Adrenal gland (tissue), 19 donors: Measurements from ENCODE around the gene TOR2A. TPM values are rescaled to one million over a fixed set of nuclear protein-coding genes. Genes with fewer than 3 reads are reported as not detected.
"Not testable (repeated sequence)": the region's sequence is repeated elsewhere in the genome, so short reads cannot be mapped to it uniquely, and the experiment has no call there.

Experiments
- DNase-seq, 7 donors: peaks; one replicate each; pipeline ENCODE4 v3.0.0-alpha.2; 2019 to 2020
- H3K27ac ChIP-seq, 5 donors: fragments of 200-600 bp; sonication (generic) in 4 of 5; 1 replicate in 3 of 5; 2 replicates in 2 of 5; pipeline versions ENCODE4 v1.5.1 to v1.8.0; 2016 to 2020; ENCODE audit warnings: mild to moderate bottlenecking in 1 of 5
- H3K27me3 ChIP-seq: fragments of 200-600 bp; 2 replicates; pipeline ENCODE4 v1.8.0; 2021
- H3K36me3 ChIP-seq, 2 donors: fragments of 200-600 bp; replicated peaks in 1 of 2; 1 replicate in 1 of 2; 2 replicates in 1 of 2; pipeline versions ENCODE4 v1.5.1 to v1.8.0; 2018 to 2022
- H3K4me1 ChIP-seq, 2 donors: fragments of 200-600 bp; replicated peaks in 1 of 2; 1 replicate in 1 of 2; 2 replicates in 1 of 2; pipeline versions ENCODE4 v1.5.1 to v1.8.0; 2018 to 2021
- H3K4me3 ChIP-seq, 4 donors: fragments of 200-600 bp; sonication (generic) in 3 of 4; one replicate each; pipeline ENCODE4 v1.5.1; 2016 to 2018
- H3K9me3 ChIP-seq, 3 donors: fragments of 200-600 bp; sonication (generic) in 1 of 3; replicated peaks in 1 of 3; 1 replicate in 2 of 3; 2 replicates in 1 of 3; pipeline versions ENCODE4 v1.5.1 to v1.8.0; 2016 to 2021
- POLR2A ChIP-seq, 2 donors: fragments of 450-650 bp; IDR thresholded peaks; one replicate each; pipeline ENCODE4 v1.6.1; 2017; ENCODE audit warnings: antibody characterized with exemption in 2 of 2, mild to moderate bottlenecking in 2 of 2, moderate library complexity in 1 of 2
- WGBS, 4 donors: extraction: QIAGEN DNeasy Blood & Tissue Kit in 2 of 4; methylation state at CpG; one replicate each; pipeline versions ENCODE4 v1.1.5 to v1.1.7; 2013 to 2017; 5-methylcytosine and 5-hydroxymethylcytosine counted together
- intact Hi-C, 2 donors: fragments of 100-400 bp; cut with DNase I; formaldehyde crosslinking; loops; one replicate each; pipeline versions ENCODE4 v1.14.1 to v1.15.0; 2022 to 2023
- long read RNA-seq, 10 donors: library from polyadenylated mRNA in 3 of 10; unstranded in 2 of 10; stranded (forward) in 1 of 10; transcript quantifications; one replicate each; pipeline ENCODE4 v2.0.0 and lab custom pipeline, GENCODE V29; 2021 to 2026
- polyA plus RNA-seq, 3 donors: library from polyadenylated mRNA; stranded (reverse); fragments of 200-250 nt in 2 of 3; fragments of 350-450 nt in 1 of 3; fragmentation: Illumina TruSeq in 1 of 3; extraction: RNeasy Lipid Tissue Mini Kit (QIAGEN cat#74804) in 1 of 3; gene quantifications; one replicate each; pipeline ENCODE4 v1.2.3, GENCODE V29; 2013 to 2014
- total RNA-seq, 9 donors: library from RNA; depleted of rRNA in 4 of 9; stranded (reverse); fragments of >200 nt in 4 of 9; fragments of 120-200 nt in 1 of 9; fragmentation: NEBNext Ultra II Directional in 1 of 9; extraction: Animal tissue kit (Norgen Biotek cat#: 25700) in 1 of 9; gene quantifications; one replicate each; pipeline versions ENCODE4 v1.1.0 to v1.2.4, GENCODE V29; 2013 to 2023
- TF ChIP-seq, protein P1 (sequence below), 6 experiments: fragments of 450-650 bp in 4 of 6; fragments of 200-600 bp in 2 of 6; sonication (generic) in 1 of 6; IDR thresholded peaks; 1 replicate in 5 of 6; 2 replicates in 1 of 6; pipeline versions ENCODE4 v1.5.1 to v1.8.0; 2016 to 2021; ENCODE audit warnings: antibody characterized with exemption in 6 of 6, mild to moderate bottlenecking in 2 of 6, moderate library complexity in 1 of 6
- donor health status: healthy with polysubstance abuse.
- donor health status: Bipolar disorder and iron deficiency.
- donor health status: DM: yes; HTN: yes; CAD: no.
- donor health status: DM: no; HTN: no; CAD: no.
- donor health status: DM: no; HTN: no; CAD: no.
- donor health status: DM: yes; HTN: yes; CAD: no.

Gene TOR2A
- total RNA-seq, result 10 to 100 TPM; 10.8 to 30.6 (median 17.9) TPM
- polyA plus RNA-seq, result 10 to 100 TPM in 2 of 3 donors, 1 to 10 TPM in 1; 4.3 to 16.9 (median 14.6) TPM
- long read RNA-seq, donor 1, transcript TOR2A-203 (5 exons, 1,523 nt), result major isoform, 15 of 18 reads
- long read RNA-seq, donor 1, partial matches to known transcripts, result 0 of 18 reads
- long read RNA-seq, donor 1, other reads (novel, unspliced or antisense), result 0 of 18 reads
- long read RNA-seq, donor 2, partial matches to known transcripts, result 82 of 109 reads
- long read RNA-seq, donor 2, other reads (novel, unspliced or antisense), result 22 of 109 reads
- long read RNA-seq, donor 3, partial matches to known transcripts, result 0 of 5 reads
- long read RNA-seq, donor 3, other reads (novel, unspliced or antisense), result 0 of 5 reads
- long read RNA-seq, donor 4, transcript TOR2A-203 (5 exons, 1,523 nt), result major isoform, 13 of 17 reads
- long read RNA-seq, donor 4, partial matches to known transcripts, result 0 of 17 reads
- long read RNA-seq, donor 4, other reads (novel, unspliced or antisense), result 1 of 17 reads
- long read RNA-seq, donor 5, transcript TOR2A-203 (5 exons, 1,523 nt), result major isoform, 19 of 33 reads
- long read RNA-seq, donor 5, partial matches to known transcripts, result 4 of 33 reads
- long read RNA-seq, donor 5, other reads (novel, unspliced or antisense), result 5 of 33 reads
- long read RNA-seq, donor 6, transcript TOR2A-203 (5 exons, 1,523 nt), result major isoform, 6 of 8 reads
- long read RNA-seq, donor 6, partial matches to known transcripts, result 0 of 8 reads
- long read RNA-seq, donor 6, other reads (novel, unspliced or antisense), result 1 of 8 reads
- long read RNA-seq, donor 7, partial matches to known transcripts, result 0 of 6 reads
- long read RNA-seq, donor 7, other reads (novel, unspliced or antisense), result 0 of 6 reads
- long read RNA-seq, donor 8, transcript TOR2A-203 (5 exons, 1,523 nt), result major isoform, 10 of 15 reads
- long read RNA-seq, donor 8, partial matches to known transcripts, result 0 of 15 reads
- long read RNA-seq, donor 8, other reads (novel, unspliced or antisense), result 0 of 15 reads
- long read RNA-seq, donor 9, partial matches to known transcripts, result 0 of 7 reads
- long read RNA-seq, donor 9, other reads (novel, unspliced or antisense), result 0 of 7 reads
- long read RNA-seq, donor 10, partial matches to known transcripts, result 0 of 5 reads
- long read RNA-seq, donor 10, other reads (novel, unspliced or antisense), result 0 of 5 reads

- WGBS, 4 donors, result 0 to 1% (median 0%) methylated on average over 11 to 76 of the region's 76 CpGs
- H3K4me1 ChIP-seq, result peaks cover 6 to 13% of the 10 kb centered on the region in 2 donors
- intact Hi-C loops, result loop anchor here (2.0 to 10.0 kb wide), 5 partner anchors 143 to 230 kb away; no protein-coding TSS in a partner anchor
- DNase-seq, result peak; percentile 97 to 99 (median 98)
- H3K27ac ChIP-seq, result peak within 1 kb of the TSS; percentile 71 to 95 (median 89)
- TF ChIP-seq, protein P1, sequence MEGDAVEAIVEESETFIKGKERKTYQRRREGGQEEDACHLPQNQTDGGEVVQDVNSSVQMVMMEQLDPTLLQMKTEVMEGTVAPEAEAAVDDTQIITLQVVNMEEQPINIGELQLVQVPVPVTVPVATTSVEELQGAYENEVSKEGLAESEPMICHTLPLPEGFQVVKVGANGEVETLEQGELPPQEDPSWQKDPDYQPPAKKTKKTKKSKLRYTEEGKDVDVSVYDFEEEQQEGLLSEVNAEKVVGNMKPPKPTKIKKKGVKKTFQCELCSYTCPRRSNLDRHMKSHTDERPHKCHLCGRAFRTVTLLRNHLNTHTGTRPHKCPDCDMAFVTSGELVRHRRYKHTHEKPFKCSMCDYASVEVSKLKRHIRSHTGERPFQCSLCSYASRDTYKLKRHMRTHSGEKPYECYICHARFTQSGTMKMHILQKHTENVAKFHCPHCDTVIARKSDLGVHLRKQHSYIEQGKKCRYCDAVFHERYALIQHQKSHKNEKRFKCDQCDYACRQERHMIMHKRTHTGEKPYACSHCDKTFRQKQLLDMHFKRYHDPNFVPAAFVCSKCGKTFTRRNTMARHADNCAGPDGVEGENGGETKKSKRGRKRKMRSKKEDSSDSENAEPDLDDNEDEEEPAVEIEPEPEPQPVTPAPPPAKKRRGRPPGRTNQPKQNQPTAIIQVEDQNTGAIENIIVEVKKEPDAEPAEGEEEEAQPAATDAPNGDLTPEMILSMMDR (IDR thresholded peaks at IDR 0.05), result peak; percentile 92 to 99 (median 98)
- peak; percentile 88 to 94 for TF ChIP-seq POLR2A (IDR thresholded peaks at IDR 0.05)
- H3K4me3 ChIP-seq, result peak within 1 kb of the TSS; percentile 18 to 82 (median 54)
- H3K36me3 ChIP-seq, result peaks cover 0 to 20% of the 10 kb centered on the region in 2 donors
- H3K27me3 ChIP-seq, result no peaks in the 10 kb centered on the region
- no peaks in the 10 kb centered on the region for H3K9me3 ChIP-seq
Observed at GRCh38 chr9:127734747-127735529, at the start of gene TOR2A. Gene TOR2A (minus strand): TSS chr9:127735294. CDS start chr9:127735270, 24 bp downstream.

DNA sequence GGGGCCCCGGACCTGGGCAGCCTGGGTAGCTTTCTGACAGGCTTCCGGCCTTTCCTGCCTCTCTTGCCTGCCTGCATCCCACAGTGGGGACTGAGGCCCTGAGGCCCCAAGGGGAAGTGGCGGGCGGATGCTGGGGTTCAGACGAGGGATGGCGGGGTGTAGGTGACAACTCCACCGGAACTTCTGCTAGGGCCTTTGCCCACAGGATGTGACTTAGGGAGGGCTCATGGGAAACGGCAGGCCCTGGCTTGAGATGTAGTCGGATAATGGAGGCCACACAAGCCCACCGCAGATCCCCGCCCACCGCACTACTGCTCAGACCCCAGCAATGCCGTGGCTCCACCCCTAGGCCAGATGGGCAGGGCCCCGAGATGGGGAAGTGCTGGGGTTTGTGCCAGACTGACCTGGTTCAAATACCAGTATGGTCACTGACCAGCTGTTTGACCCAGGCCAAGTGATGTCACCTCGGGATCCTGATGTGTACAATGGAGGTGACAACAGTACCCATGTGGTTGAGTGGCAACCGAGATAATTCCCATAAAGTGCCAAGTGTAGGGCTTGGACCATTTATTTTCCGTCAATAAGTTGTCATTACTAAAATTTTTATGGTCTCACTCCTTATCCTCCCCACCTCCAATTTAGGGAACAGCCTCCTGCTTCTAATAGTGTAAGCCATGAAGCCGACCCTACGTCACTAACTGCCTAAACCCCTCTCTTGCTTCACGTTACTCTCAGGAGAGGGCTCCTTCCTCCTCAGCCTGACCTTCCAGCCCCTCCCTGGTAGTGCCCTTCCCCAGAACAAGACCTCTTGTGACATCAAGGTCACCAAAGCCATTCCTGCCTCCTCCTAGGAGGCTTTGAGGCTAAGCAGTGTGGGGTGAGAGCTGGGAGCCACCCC, 48.3 kb upstream of the TOR2A start:
- 57 to 72% (median 67%) methylated on average over 13 to 20 of the region's 20 CpGs for WGBS, 4 donors
- no peaks in the 10 kb centered on the region for H3K27me3 ChIP-seq
- H3K4me1 ChIP-seq, result peaks cover 5 to 24% of the 10 kb centered on the region in 2 donors
- intact Hi-C loops, result loop anchor here (5.0 kb wide), 1 partner anchor 41 kb away; no protein-coding TSS in a partner anchor
- no peaks in the 10 kb centered on the region for H3K9me3 ChIP-seq
- H3K27ac ChIP-seq, result peak overlapping the region in 3 of 5 donors; percentile 28 to 99 (median 31)
- TF ChIP-seq, protein P1 (IDR thresholded peaks at IDR 0.05), result no peak
- TF ChIP-seq POLR2A (IDR thresholded peaks at IDR 0.05), result no peak
- H3K36me3 ChIP-seq, result peaks cover 0 to 18% of the 10 kb centered on the region in 2 donors
- peak in 2 of 7 donors; percentile 37 to 56 for DNase-seq
- H3K4me3 ChIP-seq, result no peak overlapping the region

DNA sequence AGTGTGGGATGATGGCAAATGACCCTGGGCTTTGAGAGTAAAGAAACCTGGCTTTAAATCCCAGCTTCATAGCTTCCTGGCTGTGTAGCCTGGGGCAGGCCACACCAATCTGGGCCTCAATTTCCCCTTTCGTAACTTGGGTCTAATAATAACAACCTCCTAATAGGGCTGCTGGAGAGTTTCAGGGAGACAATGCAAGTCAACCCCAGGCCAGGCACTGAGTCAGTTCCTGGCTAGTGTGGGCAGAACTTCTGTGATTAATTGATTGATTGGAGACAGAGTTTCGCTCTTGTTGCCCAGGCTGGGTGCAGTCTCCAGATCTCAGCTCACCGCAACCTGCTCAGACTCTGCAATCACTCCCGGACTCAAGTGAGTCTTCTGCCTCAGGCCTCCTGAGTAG, 46.7 kb upstream of the TOR2A start:
- Histone ChIP-seq H3K4me1 (peaks cover under 1 to 9% of the 10 kb centered on the region in 2 donors), H3K27ac (no peak overlapping the region)
- intact Hi-C loops, result loop anchor here (5.0 kb wide), 1 partner anchor 40 kb away; no protein-coding TSS in a partner anchor

GRCh38 chr9:127780909-127781308, 45.8 kb upstream of the TOR2A start:
- not testable (repeated sequence) for H3K36me3 ChIP-seq, H3K9me3 ChIP-seq, H3K27me3 ChIP-seq, H3K27ac ChIP-seq, H3K4me1 ChIP-seq, DNase-seq, H3K4me3 ChIP-seq
- WGBS, 4 donors, result 82 to 92% (median 86%) methylated on average over 9 of the region's 9 CpGs
- intact Hi-C loops, result loop anchor here (5.0 kb wide), 1 partner anchor 39 kb away; no protein-coding TSS in a partner anchor

More for the DNA sequence above, 46.7 kb upstream of the TOR2A start:
- TF ChIP-seq, protein P1 (IDR thresholded peaks at IDR 0.05), result no peak
- TF ChIP-seq POLR2A (IDR thresholded peaks at IDR 0.05), result no peak
- WGBS, 4 donors, result 82 to 92% (median 86%) methylated on average over 4 of the region's 4 CpGs
- no peaks in the 10 kb centered on the region for H3K9me3 ChIP-seq
- H3K36me3 ChIP-seq, result peaks cover 0 to 2% of the 10 kb centered on the region in 2 donors
- H3K27me3 ChIP-seq, result no peaks in the 10 kb centered on the region
- H3K4me3 ChIP-seq, result no peak overlapping the region
- no peak for DNase-seq
